K562 (cell line): ENCODE data around the gene ADM5. TPM values are rescaled to one million over a fixed set of nuclear protein-coding genes. Genes with fewer than 3 reads are reported as not detected.

Experiments used
- CBX1 ChIP-seq: sonication (generic); IDR thresholded peaks from 2 replicates; pipeline ENCODE4 v1.6.1; 2016; ENCODE audit warnings: antibody characterized with exemption, low read depth, mild to moderate bottlenecking
- CTCFL ChIP-seq: IDR thresholded peaks from 2 replicates; pipeline ENCODE4 v1.6.1; 2011; ENCODE audit warnings: borderline replicate concordance, low read depth, mild to moderate bottlenecking, moderate library complexity, low read length; ENCODE audit not compliant: insufficient read depth, poor library complexity, severe bottlenecking
- GTF3C2 ChIP-seq: IDR thresholded peaks from 3 replicates; pipeline ENCODE4 v1.6.1; 2011; ENCODE audit warnings: borderline replicate concordance, mild to moderate bottlenecking, moderate library complexity; ENCODE audit not compliant: insufficient read length; ENCODE audit errors: extremely low read depth
- HDAC1 ChIP-seq, 2 experiments: fragments of 450-650 bp; IDR thresholded peaks; 2 replicates each; pipeline ENCODE4 v1.6.1; 2016 to 2017; ENCODE audit warnings: inconsistent platforms in 1 of 2, mild to moderate bottlenecking in 1 of 2, moderate library complexity in 1 of 2
- JUNB ChIP-seq: fragments of 450-650 bp; formaldehyde crosslinking; conservative IDR thresholded peaks from 2 replicates; pipeline ENCODE4 v1.4.0; 2020; ENCODE audit warnings: mild to moderate bottlenecking
- KAT8 ChIP-seq: fragments of 450-650 bp; IDR thresholded peaks from 2 replicates; pipeline ENCODE4 v1.6.1; 2016; ENCODE audit warnings: low read depth, mild to moderate bottlenecking
- LARP7 ChIP-seq: fragments of 450-650 bp; IDR thresholded peaks from 2 replicates; pipeline ENCODE4 v1.6.1; 2016
- MYBL2 ChIP-seq, 2 experiments: fragments of 450-650 bp in 1 of 2; sonication (generic) in 1 of 2; formaldehyde crosslinking in 1 of 2; IDR thresholded peaks; 2 replicates each; pipeline versions ENCODE4 v1.6.1 to v1.8.1; 2017 to 2022; ENCODE audit warnings: borderline replicate concordance in 1 of 2, inconsistent platforms in 1 of 2, low read depth in 1 of 2, mild to moderate bottlenecking in 1 of 2, missing genetic modification reagents in 1 of 2, moderate library complexity in 1 of 2
- NCOA4 ChIP-seq: fragments of 450-650 bp; IDR thresholded peaks from 2 replicates; pipeline ENCODE4 v1.6.1; 2018; ENCODE audit warnings: mild to moderate bottlenecking; ENCODE audit not compliant: partially characterized antibody
- NELFE ChIP-seq: IDR thresholded peaks from 2 replicates; pipeline ENCODE4 v1.6.1; 2011; ENCODE audit warnings: mild to moderate bottlenecking; ENCODE audit not compliant: insufficient read depth, insufficient read length
- NR2F6 ChIP-seq: fragments of 450-650 bp; formaldehyde crosslinking; IDR thresholded peaks from 2 replicates; pipeline ENCODE4 v1.4.0; 2020; ENCODE audit warnings: mild to moderate bottlenecking
- PRPF4 ChIP-seq: fragments of 200-400 bp; formaldehyde crosslinking; IDR thresholded peaks from one replicate; pipeline ENCODE4 v1.6.1; 2017; ENCODE audit warnings: low read length, low read depth, mild to moderate bottlenecking; ENCODE audit not compliant: insufficient read depth, poor library complexity, severe bottlenecking
- RBM22 ChIP-seq: fragments of 200-400 bp; formaldehyde crosslinking; IDR thresholded peaks from 2 replicates; pipeline ENCODE4 v1.6.1; 2018; ENCODE audit warnings: low read length, low read depth; ENCODE audit not compliant: poor library complexity, severe bottlenecking
- SMAD3 ChIP-seq: fragments of 450-650 bp; formaldehyde crosslinking; conservative IDR thresholded peaks from 2 replicates; pipeline ENCODE4 v1.4.0; 2020; ENCODE audit warnings: mild to moderate bottlenecking
- TAF9B ChIP-seq: fragments of 450-650 bp; IDR thresholded peaks from 2 replicates; pipeline ENCODE4 v1.6.1; 2018; ENCODE audit warnings: mild to moderate bottlenecking; ENCODE audit not compliant: partially characterized antibody
- TAL1 ChIP-seq: fragments of 450-650 bp; IDR thresholded peaks from 2 replicates; pipeline ENCODE4 v1.6.1; 2016; ENCODE audit warnings: mild to moderate bottlenecking
- ZBTB9 ChIP-seq: fragments of 450-650 bp; formaldehyde crosslinking; IDR thresholded peaks from 2 replicates; pipeline ENCODE4 v1.4.0; 2020; ENCODE audit warnings: mild to moderate bottlenecking, moderate library complexity
- ZFPM2 ChIP-seq: fragments of 250-450 bp; sonication (Bioruptor Pico); IDR thresholded peaks from 2 replicates; pipeline ENCODE4 v1.5.1; 2022; ENCODE audit warnings: mild to moderate bottlenecking
- ZNF277 ChIP-seq: fragments of 250-450 bp; sonication (Bioruptor Pico); IDR thresholded peaks from 2 replicates; pipeline ENCODE4 v1.8.0; 2022; ENCODE audit warnings: inconsistent platforms, mild to moderate bottlenecking, moderate library complexity, borderline replicate concordance
- ZNF57 ChIP-seq: fragments of 450-650 bp; formaldehyde crosslinking; IDR thresholded peaks from 2 replicates; pipeline ENCODE4 v1.4.0; 2020; ENCODE audit warnings: mild to moderate bottlenecking, moderate library complexity
- polyA plus RNA-seq, 8 experiments: library from polyadenylated mRNA; depleted of rRNA in 4 of 8; stranded (reverse) in 5 of 8; unstranded in 3 of 8; fragments of >200 nt; fragmentation: Nextera tagmentation in 2 of 8; fragmentation: Illumina TruSeq in 1 of 8; extraction: Ambion mirVana in 2 of 8; extraction: Trizol in 1 of 8; gene quantifications; 2 replicates each; pipeline versions ENCODE4 v1.2.1 to v1.2.3, GENCODE V29; 2011 to 2014; ENCODE audit warnings: inconsistent platforms in 1 of 8, missing spikeins in 1 of 8
- total RNA-seq, 7 experiments: library from RNA; depleted of rRNA in 6 of 7; stranded (reverse); fragments of >200 nt in 6 of 7; fragmentation: Illumina TruSeq in 2 of 7; extraction: Trizol in 2 of 7; gene quantifications; 2 replicates each; pipeline versions ENCODE4 v1.2.1 to v1.2.3, GENCODE V29; 2011 to 2021; ENCODE audit warnings: low replicate concordance in 1 of 7

ADM5 gene
- total and polyA plus RNA-seq, 9 of the 15 experiments (the other 6 are each of a cell fraction or from before 2014, with no cell fraction given) = 0.13 to 8.4 (median 2.0) TPM; not detected in 1

GRCh38 chr19:49677231-49677900 lies 12.0 kb upstream of the ADM5 start, which contains the start of gene PRMT1 (continued):
- TF ChIP-seq PRPF4 (peak; percentile 51), RBM22 (peak; percentile 29), CTCFL (peak; percentile 76), CBX1 (no peak), ZNF57 (CRISPR knock-in tag) (no peak), SMAD3 (0 out of 2 replicates have a peak, but pooled peaks have one; percentile 4), ZNF277 (no peak; the same call in 1 of the 2 replicates), KAT8 (no peak), MYBL2 (IDR thresholded peaks at IDR 0.05; ENCODE audit: low read depth) (no peak), MYBL2 (CRISPR knock-in tag; IDR thresholded peaks at IDR 0.05; ENCODE audit: borderline replicate concordance) (no peak), NR2F6 (CRISPR knock-in tag) (no peak), LARP7 (no peak), ZBTB9 (peak; percentile 62; the same call in 1 of the 2 replicates), ZFPM2 (CRISPR knock-in tag) (0 out of 2 replicates have a peak, but pooled peaks have one; percentile 28), NCOA4 (no peak), TAL1 (no peak), NELFE (no peak), TAF9B (peak; percentile 82), GTF3C2 (no peak), JUNB (CRISPR knock-in tag) (no peak), HDAC1 (IDR thresholded peaks at IDR 0.05) (peak; percentile 91 to 100; a peak in 3 of 4 replicates)
